Activated T-helper 17 cell treated with anti-CD3 and anti-CD28 coated beads, Interleukin-2, amount 50 U/mL, for 72 hours (primary cell): ENCODE results near the gene BAZ1A. TPM values are rescaled to one million over a fixed set of nuclear protein-coding genes. Genes with fewer than 3 reads are reported as not detected.

Source experiments
- ATAC-seq: fragments of 150-1000 bp; cut with Tn5 transposase; replicated peaks from 2 replicates; pipeline ENCODE4 v1.10.0; 2021; ENCODE audit warnings: mild to moderate bottlenecking, moderate library complexity
- H3K27ac Mint-ChIP-seq: one replicate; pipeline ENCODE4 v1.8.0; 2022; ENCODE audit warnings: mixed read lengths
- H3K27me3 Mint-ChIP-seq: one replicate; pipeline ENCODE4 v1.8.0; 2022; ENCODE audit warnings: mixed read lengths
- H3K36me3 Mint-ChIP-seq: one replicate; pipeline ENCODE4 v1.8.0; 2022; ENCODE audit warnings: low read depth, mild to moderate bottlenecking, mixed read lengths
- H3K4me1 Mint-ChIP-seq: one replicate; pipeline ENCODE4 v1.8.0; 2022; ENCODE audit warnings: mixed read lengths
- H3K4me3 Mint-ChIP-seq: one replicate; pipeline ENCODE4 v1.8.0; 2022; ENCODE audit warnings: mild to moderate bottlenecking, mixed read lengths
- H3K9me3 Mint-ChIP-seq: one replicate; pipeline ENCODE4 v1.8.0; 2022; ENCODE audit warnings: mixed read lengths
- total RNA-seq, 2 donors: library from RNA; stranded (reverse); gene quantifications; one replicate each; pipeline ENCODE4 v1.2.3, GENCODE V29; 2022

The BAZ1A gene
- total RNA-seq, 2 donors from 2014 or later = 53.3 to 57.0 TPM

DNA sequence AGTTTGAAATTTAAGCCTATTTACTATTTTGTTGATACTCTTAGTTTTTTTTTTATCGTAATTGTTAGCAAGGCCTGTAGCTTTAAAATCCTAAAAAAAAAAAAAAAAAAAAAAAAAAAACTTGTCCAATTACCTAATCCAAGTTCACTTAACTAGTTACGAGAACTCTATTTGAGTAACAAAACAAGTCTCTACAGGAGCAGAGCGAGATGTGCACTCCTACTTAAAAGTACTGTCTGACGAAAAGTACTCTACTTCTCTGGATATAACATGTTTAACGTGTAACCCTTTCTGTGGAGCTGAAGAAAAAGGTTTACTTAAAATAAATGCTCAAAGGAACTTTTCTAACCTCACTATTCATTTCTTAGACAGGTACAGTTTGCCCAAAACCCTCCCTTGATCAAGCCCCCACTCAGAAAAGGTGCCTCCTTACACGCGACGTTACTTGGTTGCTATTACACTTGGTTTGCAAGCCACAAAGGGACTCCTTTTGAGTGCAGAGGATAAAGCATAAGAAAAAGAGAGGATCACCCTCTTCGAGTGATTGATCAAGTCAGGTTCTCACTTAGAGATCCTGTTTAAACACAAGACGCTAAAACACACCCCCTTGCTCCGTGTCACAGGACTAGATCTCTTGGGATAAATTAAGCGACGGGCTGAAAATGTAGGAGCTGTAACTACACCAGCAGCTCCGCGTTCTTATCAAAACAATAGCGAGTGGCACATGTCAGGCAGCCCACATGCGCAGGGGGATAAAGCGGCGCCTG, 2.2 kb downstream of the BAZ1A start:
- Mint-ChIP-seq H3K27me3 (no peaks in the 10 kb centered on the region), H3K36me3 (peaks cover 67% of the 10 kb centered on the region), H3K4me1 (peaks cover 25% of the 10 kb centered on the region), H3K27ac (peak overlapping the region; percentile 98), H3K4me3 (peak overlapping the region; percentile 97), H3K9me3 (no peaks in the 10 kb centered on the region)
- ATAC-seq = peak; percentile 23

GRCh38 chr14:34867199-34867598, 8.0 kb downstream of the BAZ1A start:
- peaks cover 88% of the 10 kb centered on the region for H3K36me3 Mint-ChIP-seq
- H3K27me3 Mint-ChIP-seq = no peaks in the 10 kb centered on the region
- peak overlapping the region; percentile 15 for H3K27ac Mint-ChIP-seq
- H3K4me3 Mint-ChIP-seq = no peak overlapping the region
- peaks cover 37% of the 10 kb centered on the region for H3K4me1 Mint-ChIP-seq
- no peaks in the 10 kb centered on the region for H3K9me3 Mint-ChIP-seq
- ATAC-seq = no peak

- H3K27ac Mint-ChIP-seq = no peak overlapping the region
- peaks cover 88% of the 10 kb centered on the region for H3K36me3 Mint-ChIP-seq
- H3K9me3 Mint-ChIP-seq = no peaks in the 10 kb centered on the region
- H3K4me3 Mint-ChIP-seq = no peak overlapping the region
- H3K4me1 Mint-ChIP-seq = peaks cover 32% of the 10 kb centered on the region
- no peaks in the 10 kb centered on the region for H3K27me3 Mint-ChIP-seq
- no peak for ATAC-seq
Measured at GRCh38 chr14:34865889-34866574, 9.1 kb downstream of the BAZ1A start.

- Mint-ChIP-seq H3K9me3 (no peaks in the 10 kb centered on the region), H3K4me3 (no peak overlapping the region), H3K27me3 (no peaks in the 10 kb centered on the region), H3K36me3 (peaks cover 88% of the 10 kb centered on the region), H3K4me1 (peaks cover 18% of the 10 kb centered on the region), H3K27ac (no peak overlapping the region)
- no peak for ATAC-seq
Measured at GRCh38 chr14:34863844-34864243, 11.3 kb downstream of the BAZ1A start.

GRCh38 chr14:34858765-34859164, 16.4 kb downstream of the BAZ1A start:
- ATAC-seq = no peak
- peak overlapping the region; percentile 41 for H3K27ac Mint-ChIP-seq
- H3K4me3 Mint-ChIP-seq = no peak overlapping the region
- no peaks in the 10 kb centered on the region for H3K27me3 Mint-ChIP-seq
- H3K4me1 Mint-ChIP-seq = peaks cover 9% of the 10 kb centered on the region
- H3K9me3 Mint-ChIP-seq = no peaks in the 10 kb centered on the region
- H3K36me3 Mint-ChIP-seq = peaks cover 99% of the 10 kb centered on the region

DNA sequence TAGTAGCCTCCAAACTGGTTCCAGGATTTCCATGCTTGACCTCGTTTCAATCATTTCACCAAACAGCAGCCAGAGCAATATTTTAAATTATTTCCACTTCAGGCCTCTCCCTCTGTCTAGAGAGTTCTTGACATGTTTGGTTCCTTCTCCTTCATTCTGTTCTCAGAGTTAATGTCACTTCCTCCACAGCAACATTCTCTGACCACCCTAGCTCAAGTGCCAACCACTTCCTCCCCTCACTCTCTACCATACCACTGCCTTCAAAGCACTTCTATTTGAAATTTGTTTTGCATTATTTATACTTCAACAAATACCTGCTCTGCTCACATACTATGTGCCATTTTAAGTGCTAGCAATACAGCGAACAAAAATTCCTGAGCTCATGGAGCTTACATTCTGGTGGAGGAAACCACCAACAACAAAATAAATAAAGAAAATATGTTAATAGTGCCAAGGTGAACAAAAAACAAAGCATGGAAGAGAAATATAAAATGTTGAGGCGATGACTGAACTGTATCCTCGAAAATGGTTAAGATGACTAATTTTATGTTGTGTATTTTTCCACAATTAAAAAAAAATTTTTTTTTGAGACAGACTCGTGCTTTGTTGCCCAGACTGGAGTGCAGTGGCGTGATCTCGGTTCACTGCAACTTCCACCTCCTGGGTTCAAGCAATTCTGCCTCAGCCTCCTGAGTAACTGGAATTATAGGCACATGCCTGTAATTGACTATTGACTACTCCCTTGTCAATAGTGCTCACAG, 17.3 kb downstream of the BAZ1A start:
- no peaks in the 10 kb centered on the region for H3K9me3 Mint-ChIP-seq
- ATAC-seq = peak; percentile 78
- no peaks in the 10 kb centered on the region for H3K27me3 Mint-ChIP-seq
- H3K27ac Mint-ChIP-seq = peak overlapping the region; percentile 84
- H3K36me3 Mint-ChIP-seq = peaks cover 99% of the 10 kb centered on the region
- peak overlapping the region; percentile 64 for H3K4me3 Mint-ChIP-seq
- peaks cover 9% of the 10 kb centered on the region for H3K4me1 Mint-ChIP-seq

GRCh38 chr14:34853041-34853440, 22.1 kb downstream of the BAZ1A start:
- no peak overlapping the region for H3K4me3 Mint-ChIP-seq
- H3K4me1 Mint-ChIP-seq = peaks cover 9% of the 10 kb centered on the region
- H3K27ac Mint-ChIP-seq = no peak overlapping the region

GRCh38 chr14:34851395-34851794, 23.8 kb downstream of the BAZ1A start:
- ATAC-seq = no peak
- H3K4me3 Mint-ChIP-seq = no peak overlapping the region
- H3K27ac Mint-ChIP-seq = no peak overlapping the region
- H3K36me3 Mint-ChIP-seq = peaks cover 81% of the 10 kb centered on the region
- H3K9me3 Mint-ChIP-seq = no peaks in the 10 kb centered on the region
- no peaks in the 10 kb centered on the region for H3K4me1 Mint-ChIP-seq
- H3K27me3 Mint-ChIP-seq = no peaks in the 10 kb centered on the region

More at GRCh38 chr14:34853041-34853440, 22.1 kb downstream of the BAZ1A start:
- ATAC-seq = no peak
- no peaks in the 10 kb centered on the region for H3K27me3 Mint-ChIP-seq
- H3K9me3 Mint-ChIP-seq = no peaks in the 10 kb centered on the region
- peaks cover 87% of the 10 kb centered on the region for H3K36me3 Mint-ChIP-seq

- peaks cover 15% of the 10 kb centered on the region for H3K4me1 Mint-ChIP-seq
- no peak for ATAC-seq
- peak overlapping the region; percentile 32 for H3K27ac Mint-ChIP-seq
- no peaks in the 10 kb centered on the region for H3K27me3 Mint-ChIP-seq
- peaks cover 73% of the 10 kb centered on the region for H3K36me3 Mint-ChIP-seq
- H3K9me3 Mint-ChIP-seq = no peaks in the 10 kb centered on the region
- no peak overlapping the region for H3K4me3 Mint-ChIP-seq
Measured at GRCh38 chr14:34845869-34846268, 29.3 kb downstream of the BAZ1A start.

GRCh38 chr14:34843011-34843554, 32.1 kb downstream of the BAZ1A start:
- Mint-ChIP-seq H3K4me3 (peak overlapping the region; percentile 52), H3K4me1 (peaks cover 15% of the 10 kb centered on the region), H3K9me3 (no peaks in the 10 kb centered on the region), H3K36me3 (peaks cover 71% of the 10 kb centered on the region), H3K27ac (peak overlapping the region; percentile 73), H3K27me3 (no peaks in the 10 kb centered on the region)
- peak; percentile 99 for ATAC-seq

GRCh38 chr14:34837801-34838322, 37.3 kb downstream of the BAZ1A start:
- H3K27ac Mint-ChIP-seq = no peak overlapping the region
- no peaks in the 10 kb centered on the region for H3K9me3 Mint-ChIP-seq
- ATAC-seq = no peak
- no peak overlapping the region for H3K4me3 Mint-ChIP-seq
- H3K36me3 Mint-ChIP-seq = peaks cover 50% of the 10 kb centered on the region
- H3K4me1 Mint-ChIP-seq = peaks cover 23% of the 10 kb centered on the region
- no peaks in the 10 kb centered on the region for H3K27me3 Mint-ChIP-seq

GRCh38 chr14:34835312-34835711, 39.8 kb downstream of the BAZ1A start:
- no peak for ATAC-seq
- Mint-ChIP-seq H3K27ac (no peak overlapping the region), H3K9me3 (no peaks in the 10 kb centered on the region), H3K36me3 (peaks cover 48% of the 10 kb centered on the region), H3K27me3 (no peaks in the 10 kb centered on the region), H3K4me3 (no peak overlapping the region), H3K4me1 (peaks cover 31% of the 10 kb centered on the region)

GRCh38 chr14:34833549-34834523, 41.3 kb downstream of the BAZ1A start:
- peaks cover 31% of the 10 kb centered on the region for H3K4me1 Mint-ChIP-seq
- peak overlapping the region; percentile 85 for H3K27ac Mint-ChIP-seq
- peak; percentile 32 for ATAC-seq
- H3K9me3 Mint-ChIP-seq = no peaks in the 10 kb centered on the region
- peaks cover 54% of the 10 kb centered on the region for H3K36me3 Mint-ChIP-seq
- no peaks in the 10 kb centered on the region for H3K27me3 Mint-ChIP-seq
- peak overlapping the region; percentile 26 for H3K4me3 Mint-ChIP-seq
